ENCODE measurements around the gene RFNG.

The RFNG gene

DNA sequence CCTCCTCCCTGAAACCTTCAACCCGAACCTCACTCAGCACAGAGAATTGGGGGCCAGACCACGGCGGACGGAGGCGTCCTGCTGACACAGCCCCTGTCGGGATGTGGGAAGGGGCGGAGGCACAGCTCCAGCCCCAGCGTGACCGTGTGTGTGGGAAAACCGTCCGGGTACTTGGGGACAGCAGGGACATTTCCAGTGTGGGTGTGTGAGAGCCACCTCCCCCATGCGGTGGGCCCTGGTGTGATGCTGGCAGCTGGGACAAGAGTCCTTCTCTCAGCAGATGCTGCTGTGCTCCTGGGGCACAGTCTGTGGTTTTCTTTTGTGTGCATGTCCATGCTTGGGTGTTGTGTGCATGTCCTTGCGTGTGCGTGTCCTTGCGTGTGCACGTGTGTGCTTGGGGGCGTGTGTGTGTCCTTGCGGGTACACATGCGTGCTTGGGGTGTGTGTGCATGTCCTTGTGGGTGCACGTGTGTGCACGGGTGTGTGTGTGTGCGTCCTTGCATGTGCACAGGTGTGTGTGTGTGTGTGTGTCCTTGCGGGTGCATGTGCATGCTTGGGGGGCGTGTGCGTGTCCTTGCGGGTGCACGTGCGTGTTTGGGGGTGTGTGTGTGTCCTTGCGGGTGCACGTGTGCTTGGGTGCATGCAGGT, 45.8 kb downstream of the RFNG start:
- in situ Hi-C loops (cut with MboI; ENCODE audit: low sequenced_read_pairs) = no loop called here

DNA sequence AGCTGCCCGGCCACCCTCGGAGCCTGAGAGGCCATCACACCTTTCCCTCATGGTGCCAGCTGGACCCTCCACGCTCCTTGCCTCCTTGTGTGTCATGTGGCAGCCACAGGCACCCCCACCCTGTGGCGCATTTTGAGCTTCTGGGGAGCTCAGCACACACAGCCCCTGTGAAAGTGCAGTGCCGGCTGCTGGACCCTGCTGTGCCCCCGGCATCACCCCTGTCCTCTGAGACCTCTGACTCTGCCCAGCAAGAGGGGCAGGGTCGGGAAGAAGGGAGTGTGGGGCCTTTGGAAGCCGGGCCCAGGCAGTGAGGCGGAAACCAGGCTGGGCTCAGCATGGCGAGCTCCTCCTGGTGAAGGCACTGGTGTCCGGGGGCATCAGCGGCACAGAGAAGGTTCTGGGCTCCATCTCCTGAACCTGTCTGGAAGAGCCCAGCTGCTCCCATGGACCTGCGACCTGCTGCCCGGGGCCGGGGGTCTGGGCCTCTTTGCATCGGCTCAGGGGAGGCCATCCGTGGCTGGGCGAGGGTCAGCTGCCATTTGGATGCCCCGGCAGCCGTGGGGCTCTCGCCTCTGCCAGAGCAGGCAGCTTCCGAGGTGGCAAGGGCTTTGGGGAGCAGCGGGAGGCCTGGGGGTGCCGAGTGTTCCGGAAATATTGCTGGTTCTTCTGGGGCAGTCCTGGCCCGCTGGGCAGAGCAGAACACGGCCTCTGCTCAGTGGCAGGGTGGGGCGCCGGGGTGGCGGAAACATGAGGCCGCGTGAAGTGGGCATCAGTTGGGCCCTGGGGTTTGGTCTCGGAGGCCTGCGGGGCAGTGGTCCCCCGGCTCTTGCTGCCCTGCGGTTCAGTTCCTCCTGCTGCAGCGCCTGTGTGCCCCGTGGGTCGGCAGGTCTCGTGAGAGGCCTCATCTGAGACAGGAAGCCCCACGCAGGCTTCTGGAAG, 46.8 kb downstream of the RFNG start:
- in situ Hi-C loops (cut with MboI; ENCODE audit: low sequenced_read_pairs) = no loop called here

DNA sequence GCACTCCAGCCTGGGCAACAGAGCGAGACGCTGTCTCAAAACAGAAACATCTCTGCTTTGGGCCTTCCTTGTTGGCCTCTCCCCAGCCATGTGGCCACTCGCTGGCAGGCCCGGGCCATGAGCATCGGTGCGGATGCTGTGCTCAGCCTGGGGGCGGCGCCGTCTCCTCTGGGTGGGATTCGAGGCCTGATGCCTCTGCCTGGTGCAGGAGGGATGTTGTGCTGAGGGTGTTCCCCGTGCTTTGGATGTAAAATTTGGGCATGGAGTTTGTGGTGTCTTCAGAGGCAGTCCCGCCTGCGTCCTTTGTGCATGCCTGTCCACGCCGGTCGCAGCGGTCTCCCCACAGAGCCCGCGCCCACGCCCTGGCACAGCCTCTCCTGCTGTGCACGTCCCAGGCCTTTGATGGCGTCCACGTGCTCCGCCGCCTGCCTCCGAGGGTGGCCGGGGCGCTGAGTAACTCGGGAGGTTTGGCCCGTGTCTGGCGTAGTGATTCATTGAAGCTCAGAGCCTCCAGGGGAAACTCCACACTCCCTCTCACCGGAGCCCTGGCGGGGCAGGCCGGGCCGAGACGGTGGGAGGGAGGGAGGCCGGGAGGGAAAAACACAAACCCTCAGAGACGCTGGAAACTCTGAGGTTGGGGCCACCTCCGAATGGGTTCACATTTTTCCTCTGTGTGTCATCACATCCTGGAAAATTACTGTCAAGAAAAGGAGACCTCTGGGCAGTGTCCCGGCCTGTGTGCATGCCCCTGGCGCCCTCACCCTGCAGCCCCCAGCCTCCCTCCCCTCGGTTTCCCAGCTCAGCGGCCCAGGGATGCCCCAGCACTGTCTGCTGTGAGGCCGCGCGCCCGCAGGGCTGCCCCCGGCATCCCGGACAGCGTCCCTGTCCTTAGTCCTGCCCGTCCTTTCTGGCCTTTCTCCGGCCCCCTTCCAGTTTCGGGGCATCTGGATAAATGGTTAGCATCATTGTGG, 47.9 kb downstream of the RFNG start:
- in situ Hi-C loops (cut with MboI; ENCODE audit: low sequenced_read_pairs) = no loop called here

DNA sequence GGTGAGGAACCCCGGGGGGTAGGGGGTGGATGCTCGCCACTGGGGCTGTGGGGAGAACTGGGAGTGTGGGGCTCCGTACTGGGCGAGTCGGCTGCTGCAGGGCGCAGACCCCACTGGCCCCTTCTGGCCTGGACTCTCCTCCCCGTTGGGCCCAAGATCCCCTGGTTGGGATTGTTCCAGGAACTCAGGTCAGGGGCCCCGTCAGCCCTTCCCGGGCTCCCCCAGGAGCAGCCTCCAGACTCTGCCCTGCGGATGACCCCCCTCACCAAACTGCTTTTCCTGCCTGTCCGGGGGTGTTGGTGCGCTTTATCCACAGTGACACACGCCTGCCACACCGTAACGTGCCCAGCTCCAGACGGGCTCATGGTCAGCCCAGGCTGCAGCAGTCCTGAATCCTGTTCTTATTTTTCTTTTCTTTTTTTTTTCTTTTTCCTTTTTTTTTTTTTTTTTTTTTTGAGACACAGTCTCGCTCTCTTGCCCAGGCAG, 50.0 kb downstream of the RFNG start:
- in situ Hi-C loops (cut with MboI; ENCODE audit: low sequenced_read_pairs) = no loop called here

DNA sequence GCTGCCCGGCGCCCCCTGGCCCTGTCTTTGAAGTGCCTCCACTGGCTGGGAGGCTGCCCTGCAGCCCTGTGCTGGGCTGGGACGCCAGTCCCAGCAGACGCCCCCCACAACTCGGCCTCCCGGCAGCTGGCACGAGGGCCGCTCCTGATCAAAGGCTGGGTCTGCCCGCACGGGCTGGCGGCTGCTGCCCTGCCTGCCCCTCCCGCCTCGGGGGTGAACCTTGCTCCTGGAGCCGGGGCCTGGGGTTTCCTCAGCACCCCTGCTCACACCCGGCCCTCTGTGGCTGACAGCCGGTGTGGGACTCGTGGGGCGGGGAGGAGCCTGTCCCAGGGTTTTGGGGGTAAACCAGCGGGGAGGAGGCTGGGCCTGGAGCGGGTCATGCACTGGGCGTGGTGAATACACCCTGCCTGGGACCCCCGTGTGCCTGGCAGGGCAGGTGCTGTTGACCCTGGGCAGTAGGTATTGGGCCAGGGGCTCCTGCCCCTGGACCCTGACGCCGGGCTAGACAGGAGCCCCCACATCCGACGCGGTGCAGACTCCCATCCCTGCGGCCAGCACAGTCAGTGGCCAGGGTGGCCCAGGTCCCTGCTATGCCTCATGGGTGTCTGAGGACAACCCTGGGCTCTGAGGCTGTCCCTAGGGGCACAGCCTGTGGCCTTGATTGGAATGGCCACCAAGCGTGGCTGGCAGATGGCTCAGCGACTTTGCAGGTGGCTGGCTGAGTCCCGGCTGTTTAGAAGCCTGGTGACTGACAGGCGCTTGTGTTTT, 50.6 kb downstream of the RFNG start:
- in situ Hi-C loops (cut with MboI; ENCODE audit: low sequenced_read_pairs) = no loop called here

DNA sequence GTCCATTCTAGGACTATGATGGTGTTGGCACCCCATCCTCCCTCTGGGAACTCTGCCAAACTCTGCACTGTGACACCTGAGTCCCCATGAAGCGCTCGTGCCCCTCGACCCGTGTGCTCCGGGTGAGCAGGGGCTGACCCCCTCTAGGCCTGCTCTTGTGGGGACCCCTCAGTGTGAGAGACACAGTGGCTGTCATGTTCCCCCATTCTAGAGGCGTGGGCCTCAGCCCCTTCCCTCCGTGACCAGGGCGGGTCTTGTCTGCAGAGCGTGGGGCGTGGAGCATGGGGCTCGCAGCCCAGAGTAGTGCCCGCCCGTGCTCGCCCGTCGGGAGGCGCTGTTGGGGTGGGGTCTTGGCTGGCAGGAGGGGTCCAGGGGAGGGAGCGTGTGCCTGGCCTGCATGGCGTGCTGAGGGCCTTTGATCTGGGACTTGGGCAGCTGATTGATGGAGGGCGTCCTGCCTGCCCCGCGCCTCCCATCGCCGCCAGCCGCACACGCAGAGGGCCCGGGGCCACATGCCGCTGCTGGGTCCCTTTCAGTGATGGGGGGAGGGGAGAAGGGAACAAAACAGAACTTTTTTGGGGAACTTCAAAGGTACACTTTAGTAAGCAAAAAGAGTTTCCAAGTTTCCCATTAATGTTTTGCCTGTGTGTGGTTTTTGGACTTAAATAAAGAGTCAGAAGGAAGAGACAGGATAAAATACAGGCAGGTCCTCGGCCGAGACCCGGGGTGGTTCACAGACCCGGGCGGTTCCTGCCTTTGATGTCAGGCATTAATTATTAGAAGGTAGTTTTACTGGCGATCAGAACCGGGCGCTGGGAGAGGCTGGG, 51.4 kb downstream of the RFNG start:
- in situ Hi-C loops (cut with MboI; ENCODE audit: low sequenced_read_pairs) = no loop called here

DNA sequence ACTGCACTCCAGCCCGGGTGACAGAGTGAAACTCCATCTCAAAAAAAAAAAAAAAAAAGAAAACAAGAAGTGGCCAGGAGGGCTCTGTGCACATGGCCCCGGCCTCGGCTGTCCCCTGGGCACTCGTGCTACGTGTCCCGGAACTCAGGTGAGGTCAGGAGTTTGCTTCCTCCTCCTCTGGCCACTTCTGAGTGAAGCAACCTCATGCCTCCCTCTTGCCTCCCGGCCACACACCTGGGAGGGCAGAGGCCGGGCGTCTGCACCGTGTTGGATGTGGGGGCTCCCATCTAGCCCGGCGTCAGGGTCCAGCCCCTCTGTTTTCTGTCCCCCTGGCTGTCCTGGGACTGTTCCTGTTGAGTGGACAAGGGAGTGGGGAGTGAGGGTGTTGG, 52.0 kb downstream of the RFNG start:
- in situ Hi-C loops (cut with MboI; ENCODE audit: low sequenced_read_pairs) = no loop called here

DNA sequence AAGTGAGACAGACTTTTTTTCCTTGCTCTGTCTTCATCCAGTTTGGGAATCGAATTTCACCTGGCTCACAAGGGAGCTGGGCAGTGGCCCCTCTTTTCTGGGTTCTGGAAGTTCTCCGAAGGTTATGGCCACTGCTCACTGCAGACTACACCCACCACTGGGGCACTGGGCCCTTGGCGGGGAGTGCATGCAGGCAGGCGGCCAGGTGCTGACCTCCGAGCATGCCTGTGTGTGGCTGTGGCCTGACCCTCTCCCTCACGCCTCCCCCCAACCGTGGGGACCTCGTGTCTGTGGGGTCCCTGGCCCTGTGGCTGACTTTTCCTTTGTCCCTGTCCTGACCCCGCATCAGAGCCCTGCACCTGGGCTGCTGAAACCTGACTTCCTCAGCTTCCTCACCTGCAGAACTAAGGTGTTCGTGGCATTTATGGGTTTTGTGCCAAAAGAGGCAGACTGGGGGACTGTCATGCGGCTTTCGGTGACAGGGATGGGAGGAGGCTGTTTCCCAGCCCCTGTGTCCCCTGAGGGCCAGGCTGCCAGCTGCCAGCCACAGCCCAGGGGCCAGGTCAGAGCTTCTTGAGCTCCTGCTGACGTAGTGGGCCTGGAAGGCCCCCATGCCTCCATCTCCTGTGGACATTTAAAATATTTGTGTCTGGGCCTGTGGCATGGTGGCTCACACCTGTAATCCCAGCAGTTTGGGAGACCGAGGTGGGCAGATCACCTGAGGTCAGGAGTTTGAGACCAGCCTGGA, 52.7 kb downstream of the RFNG start:
- in situ Hi-C loops (cut with MboI; ENCODE audit: low sequenced_read_pairs) = no loop called here

DNA sequence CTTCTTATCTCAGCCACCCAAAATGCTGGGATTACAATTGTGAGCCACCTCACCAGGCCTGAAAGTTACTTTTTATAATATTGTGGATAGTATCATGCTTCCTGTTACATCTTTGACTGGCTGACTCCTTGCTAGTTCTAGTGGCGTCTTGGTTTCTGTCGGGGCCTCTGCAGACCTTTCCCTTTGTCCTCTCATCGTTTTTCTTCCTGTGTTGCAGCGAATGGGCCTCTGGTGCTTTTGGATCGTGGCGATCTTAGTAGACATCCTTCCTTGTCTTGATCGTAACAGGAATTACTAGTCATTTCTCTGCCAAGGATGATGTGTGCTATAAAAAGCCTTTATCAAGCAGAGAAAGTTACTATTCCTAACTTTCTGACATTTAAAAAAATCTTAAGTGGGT, 53.4 kb downstream of the RFNG start:
- in situ Hi-C loops (cut with MboI; ENCODE audit: low sequenced_read_pairs) = no loop called here
